Panc1 (cell line): Measurements from ENCODE around the gene SETDB2. TPM values are rescaled to one million over a fixed set of nuclear protein-coding genes. Genes with fewer than 3 reads are reported as not detected.

Experiments used
- ATAC-seq: fragments of 200-7000 bp; cut with Tn5 transposase; 2 replicates; pipeline ENCODE4 v1.9.1; 2020; ENCODE audit warnings: mild to moderate bottlenecking, moderate library complexity
- BruUV-seq: library from RNA; stranded (reverse); fragments of 400-500 nt; replicated peaks from 2 replicates; lab custom pipeline; 2021; lab: Mats Ljungman, UMichigan
- CTCF ChIA-PET: fragments of 300-600 bp; sonication (Branson Sonifier 250); formaldehyde crosslinking; loops from one replicate; lab custom pipeline; 2022; ENCODE audit warnings: antibody characterized with exemption; lab: Charles Lee
- POLR2A ChIA-PET: fragments of 300-600 bp; sonication (Branson Sonifier 250); formaldehyde crosslinking; loops from one replicate; lab custom pipeline; 2022; ENCODE audit warnings: antibody characterized with exemption; lab: Charles Lee
- DNase-seq: peaks from one replicate; pipeline ENCODE4 v3.0.0-alpha.2; 2010; ENCODE audit warnings: low read depth, low spot score
- H3K27ac ChIP-seq: 2 replicates; pipeline ENCODE4 v1.5.1; 2011; ENCODE audit warnings: mild to moderate bottlenecking, low read length, inconsistent platforms
- H3K27me3 ChIP-seq: fragments of 200-500 bp; sonication (Bioruptor generic); 2 replicates; pipeline ENCODE4 v1.6.0; 2014; ENCODE audit warnings: low read length, inconsistent platforms; ENCODE audit not compliant: control insufficient read depth, insufficient read depth
- H3K36me3 ChIP-seq: fragments of 200-500 bp; sonication (Bioruptor generic); 2 replicates; pipeline ENCODE4 v1.5.1; 2014; ENCODE audit warnings: inconsistent platforms, mild to moderate bottlenecking, low read length, moderate library complexity; ENCODE audit not compliant: control insufficient read depth, insufficient read depth
- H3K4me1 ChIP-seq: 2 replicates; pipeline ENCODE4 v1.5.1; 2011; ENCODE audit warnings: inconsistent platforms, mild to moderate bottlenecking, low read length, moderate library complexity; ENCODE audit not compliant: control insufficient read depth, insufficient read depth
- H3K4me3 ChIP-seq, 2 experiments: 2 replicates each; pipeline ENCODE4 v1.5.1; 2011 to 2012; ENCODE audit warnings: low read depth in 2 of 2, low read length in 2 of 2, mild to moderate bottlenecking in 2 of 2, inconsistent platforms in 1 of 2, moderate library complexity in 1 of 2
- H3K9me3 ChIP-seq: fragments of 200-500 bp; sonication (Bioruptor generic); 2 replicates; pipeline ENCODE4 v1.5.1; 2014; ENCODE audit warnings: low read depth, mild to moderate bottlenecking, inconsistent platforms, low read length, moderate library complexity; ENCODE audit not compliant: control insufficient read depth, insufficient read depth
- CTCF ChIP-seq: fragments of 450-650 bp; IDR thresholded peaks from 2 replicates; pipeline ENCODE4 v1.5.1; 2017; ENCODE audit warnings: mild to moderate bottlenecking
- POLR2AphosphoS5 ChIP-seq: IDR thresholded peaks from 2 replicates; pipeline ENCODE4 v1.6.1; 2012; ENCODE audit warnings: mild to moderate bottlenecking, low read depth, low read length, moderate library complexity
- REST ChIP-seq, 2 experiments: IDR thresholded peaks; 2 replicates each; pipeline ENCODE4 v1.6.1; 2011 to 2012; ENCODE audit warnings: low read depth in 2 of 2, control low read depth in 1 of 2, low read length in 1 of 2, mild to moderate bottlenecking in 1 of 2, moderate library complexity in 1 of 2; ENCODE audit not compliant: insufficient read depth in 1 of 2
- SIN3A ChIP-seq: IDR thresholded peaks from 2 replicates; pipeline ENCODE4 v1.6.1; 2012; ENCODE audit warnings: low read depth, mild to moderate bottlenecking, low read length, moderate library complexity, borderline replicate concordance; ENCODE audit not compliant: insufficient read depth
- TCF7L2 ChIP-seq: IDR thresholded peaks from 2 replicates; pipeline ENCODE4 v1.6.1; 2011; ENCODE audit warnings: mild to moderate bottlenecking, low read depth, low read length, inconsistent platforms
- in situ Hi-C: cut with HindIII; loops from 2 replicates; pipeline ENCODE4 v1.10.0; 2016; ENCODE audit warnings: low sequenced_read_pairs, low pct_unique_long_range_greater_than_20kb
- intact Hi-C: fragments of 100-400 bp; cut with micrococcal nuclease; formaldehyde crosslinking; loops from one replicate; pipeline ENCODE4 v1.10.0; 2022; ENCODE audit not compliant: unreplicated experiment
- total RNA-seq: library from RNA; stranded (reverse); gene quantifications from one replicate; pipeline ENCODE4 v1.2.1, GENCODE V29; 2021; ENCODE audit not compliant: unreplicated experiment

The SETDB2 gene
- total RNA-seq, 1 experiment from 2014 or later, result 6.1 TPM

- no peak overlapping the region for H3K4me3 ChIP-seq
- H3K36me3 ChIP-seq, result peaks cover 2% of the 10 kb centered on the region; the same call in 1 of the 2 replicates
- POLR2A ChIA-PET, result interaction anchor here (0.6 kb wide), 1 partner anchor 30 kb away, joined by 7 read pairs; no protein-coding TSS in a partner anchor
Measured at GRCh38 chr13:49466292-49466838, 22.3 kb downstream of the SETDB2 start.

GRCh38 chr13:49472186-49472585 is 28.1 kb downstream of the SETDB2 start:
- no peaks in the 10 kb centered on the region; the same call in 1 of the 2 replicates for H3K36me3 ChIP-seq
- H3K27me3 ChIP-seq, result no peaks in the 10 kb centered on the region
- ATAC-seq, result no peak
- no peak overlapping the region for H3K27ac ChIP-seq
- intact Hi-C loops (no loop called here), in situ Hi-C loops (no loop called here)
- no TSS peak for BruUV-seq
- no peaks in the 10 kb centered on the region for H3K9me3 ChIP-seq
- TF ChIP-seq TCF7L2 (no peak), REST (IDR thresholded peaks at IDR 0.05; ENCODE audit: insufficient read depth in 1 of 2, low read depth in 2 of 2, low read length in 1 of 2) (no peak), POLR2AphosphoS5 (no peak), CTCF (no peak), SIN3A (no peak)
- ChIA-PET CTCF (no interaction called here), POLR2A (no interaction called here)
- no peak for DNase-seq
- H3K4me3 ChIP-seq, result no peak overlapping the region
- no peaks in the 10 kb centered on the region for H3K4me1 ChIP-seq

More at GRCh38 chr13:49466292-49466838, 22.3 kb downstream of the SETDB2 start:
- no peaks in the 10 kb centered on the region for H3K27me3 ChIP-seq
- intact Hi-C loops, result no loop called here
- in situ Hi-C loops, result no loop called here
- peaks cover 4% of the 10 kb centered on the region; the same call in 1 of the 2 replicates for H3K9me3 ChIP-seq
- CTCF ChIA-PET, result no interaction called here
- no peak for TF ChIP-seq TCF7L2
- no peak for TF ChIP-seq POLR2AphosphoS5
- no peak for TF ChIP-seq SIN3A
- no peak for TF ChIP-seq REST (IDR thresholded peaks at IDR 0.05; ENCODE audit: insufficient read depth in 1 of 2, low read depth in 2 of 2, low read length in 1 of 2)
- no peak for TF ChIP-seq CTCF
- no peak overlapping the region for H3K27ac ChIP-seq
- no peaks in the 10 kb centered on the region for H3K4me1 ChIP-seq
- no peak for DNase-seq
- no TSS peak for BruUV-seq
- ATAC-seq, result no peak
